Measurements from ENCODE around the gene VPS39. TPM values are rescaled to one million over a fixed set of nuclear protein-coding genes. Genes with fewer than 3 reads are reported as not detected.

Gene VPS39
- polyA plus RNA-seq, 1 donor (not counting 4 experiments of a cell fraction or from before 2014, with no cell fraction given), result 29.7 TPM

- no peak for FAIRE-seq
- Histone ChIP-seq H3K4me1 (ENCODE audit: control insufficient read depth, extremely low read depth, insufficient read depth, low read length) (peaks cover 24% of the 10 kb centered on the region), H3K27me3 (ENCODE audit: control insufficient read depth, extremely low read depth, insufficient read depth, low read length) (no peaks in the 10 kb centered on the region), H2AFZ (ENCODE audit: control insufficient read depth, low read length) (no peak overlapping the region), H4K20me1 (ENCODE audit: control insufficient read depth, extremely low read depth, insufficient read depth, low read length) (no peaks in the 10 kb centered on the region), H3K36me3 (ENCODE audit: control insufficient read depth in 2 of 2, extremely low read depth in 1 of 2, insufficient read depth in 2 of 2, low read length in 2 of 2) (no peaks in the 10 kb centered on the region), H3K9me1 (ENCODE audit: control insufficient read depth, extremely low read depth, insufficient read depth, low read length) (no peaks in the 10 kb centered on the region), H3K4me2 (ENCODE audit: control insufficient read depth, extremely low read depth, insufficient read depth, low read depth, low read length) (no peak overlapping the region), H3K9ac (ENCODE audit: control insufficient read depth, extremely low read depth, insufficient read depth, low read length) (no peak overlapping the region), H3K9me3 (ENCODE audit: control insufficient read depth, low read depth, low read length) (no peaks in the 10 kb centered on the region), H3K4me3 (ENCODE audit: control insufficient read depth in 2 of 3, extremely low read depth in 1 of 3, insufficient read depth in 2 of 3, low read depth in 1 of 3, low read length in 3 of 3) (no peak overlapping the region), H3K27ac (ENCODE audit: control insufficient read depth, insufficient read depth, low read length) (no peak overlapping the region), H3K79me2 (ENCODE audit: control insufficient read depth, insufficient read depth, low read length) (no peaks in the 10 kb centered on the region)
- DNase-seq (ENCODE audit: low read depth, low spot score), result no peak
- dilution Hi-C loops (cut with MboI; ENCODE audit: extremely low pct_ligation_motif_present, low sequenced_read_pairs), result no loop called here
- TF ChIP-seq EZH2 (IDR thresholded peaks at IDR 0.05; ENCODE audit: low read length), result no peak
- TF ChIP-seq CTCF (optimal IDR thresholded peaks at IDR 0.05 in 1 of 3, IDR thresholded peaks at IDR 0.05 in 1 of 3, conservative IDR thresholded peaks at IDR 0.05 in 1 of 3; ENCODE audit: extremely low read depth in 1 of 3, insufficient read depth in 2 of 3, low read length in 3 of 3), result no peak
Measured at GRCh38 chr15:42147431-42147735, 60.7 kb downstream of the VPS39 start.

- Histone ChIP-seq H3K4me2 (ENCODE audit: control insufficient read depth, extremely low read depth, insufficient read depth, low read depth, low read length) (peak overlapping the region; percentile 48), H3K4me3 (ENCODE audit: control insufficient read depth in 2 of 3, extremely low read depth in 1 of 3, insufficient read depth in 2 of 3, low read depth in 1 of 3, low read length in 3 of 3) (no peak overlapping the region), H4K20me1 (ENCODE audit: control insufficient read depth, extremely low read depth, insufficient read depth, low read length) (no peaks in the 10 kb centered on the region), H3K36me3 (ENCODE audit: control insufficient read depth in 2 of 2, extremely low read depth in 1 of 2, insufficient read depth in 2 of 2, low read length in 2 of 2) (no peaks in the 10 kb centered on the region), H3K27me3 (ENCODE audit: control insufficient read depth, extremely low read depth, insufficient read depth, low read length) (no peaks in the 10 kb centered on the region), H3K9me3 (ENCODE audit: control insufficient read depth, low read depth, low read length) (no peaks in the 10 kb centered on the region), H3K4me1 (ENCODE audit: control insufficient read depth, extremely low read depth, insufficient read depth, low read length) (peaks cover 18% of the 10 kb centered on the region), H3K27ac (ENCODE audit: control insufficient read depth, insufficient read depth, low read length) (no peak overlapping the region), H3K79me2 (ENCODE audit: control insufficient read depth, insufficient read depth, low read length) (no peaks in the 10 kb centered on the region), H3K9me1 (ENCODE audit: control insufficient read depth, extremely low read depth, insufficient read depth, low read length) (no peaks in the 10 kb centered on the region), H2AFZ (ENCODE audit: control insufficient read depth, low read length) (peak overlapping the region; percentile 80), H3K9ac (ENCODE audit: control insufficient read depth, extremely low read depth, insufficient read depth, low read length) (no peak overlapping the region)
- dilution Hi-C loops (cut with MboI; ENCODE audit: extremely low pct_ligation_motif_present, low sequenced_read_pairs), result no loop called here
- DNase-seq (ENCODE audit: low read depth, low spot score) (no peak), FAIRE-seq (no peak)
- no peak for TF ChIP-seq CTCF (optimal IDR thresholded peaks at IDR 0.05 in 1 of 3, IDR thresholded peaks at IDR 0.05 in 1 of 3, conservative IDR thresholded peaks at IDR 0.05 in 1 of 3; ENCODE audit: extremely low read depth in 1 of 3, insufficient read depth in 2 of 3, low read length in 3 of 3)
- TF ChIP-seq EZH2 (IDR thresholded peaks at IDR 0.05; ENCODE audit: low read length), result no peak
Measured at GRCh38 chr15:42146551-42147430, 61.3 kb downstream of the VPS39 start.
